ENCODE data around the gene BRD7.

DNA sequence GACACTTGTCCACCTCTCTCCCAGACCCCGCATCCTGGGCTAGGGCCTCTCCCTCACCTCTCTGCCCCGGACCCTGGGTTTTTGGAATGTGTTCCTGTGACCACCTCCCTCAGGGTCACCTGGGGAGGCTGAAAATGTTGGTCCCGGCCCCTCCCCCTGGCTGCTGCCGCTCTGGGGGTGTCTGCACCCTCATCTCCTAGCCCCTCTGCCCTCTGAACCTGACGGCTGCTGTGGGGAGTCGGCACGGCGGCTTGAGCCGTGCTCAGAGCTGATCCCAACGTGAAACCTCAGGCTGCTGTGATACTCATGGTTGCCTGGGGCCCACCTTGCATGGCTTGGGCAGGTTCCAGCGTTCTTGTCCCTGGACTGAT is 59.6 kb downstream of the BRD7 start:
- peak; percentile 54; the same call in 1 of the 2 replicates for TF ChIP-seq POLR2A (IDR thresholded peaks at IDR 0.05; ENCODE audit: low read depth, low read length)
- TF ChIP-seq IKZF1 (conservative IDR thresholded peaks at IDR 0.05), result no peak
- TF ChIP-seq, protein P1, sequence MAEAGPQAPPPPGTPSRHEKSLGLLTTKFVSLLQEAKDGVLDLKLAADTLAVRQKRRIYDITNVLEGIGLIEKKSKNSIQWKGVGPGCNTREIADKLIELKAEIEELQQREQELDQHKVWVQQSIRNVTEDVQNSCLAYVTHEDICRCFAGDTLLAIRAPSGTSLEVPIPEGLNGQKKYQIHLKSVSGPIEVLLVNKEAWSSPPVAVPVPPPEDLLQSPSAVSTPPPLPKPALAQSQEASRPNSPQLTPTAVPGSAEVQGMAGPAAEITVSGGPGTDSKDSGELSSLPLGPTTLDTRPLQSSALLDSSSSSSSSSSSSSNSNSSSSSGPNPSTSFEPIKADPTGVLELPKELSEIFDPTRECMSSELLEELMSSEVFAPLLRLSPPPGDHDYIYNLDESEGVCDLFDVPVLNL (IDR thresholded peaks at IDR 0.05; ENCODE audit: low read depth, low read length), result no peak

All from GM12878 (cell line).